T-helper 1 cell treated with Interleukin-12 subunit alpha and Interleukin-12 subunit beta and Interleukin-4 antibody, amounts not matched to agents 30 μg/mL and 1 μg/mL, for 36 hours (primary cell): ENCODE data around the gene APOLD1.
A peak's percentile ranks its signal among the peaks of the same experiment; 100 is the strongest.

Source experiments
- H3K27ac Mint-ChIP-seq: one replicate; pipeline ENCODE4 v1.8.0; 2021; ENCODE audit warnings: mild to moderate bottlenecking, mixed read lengths
- H3K27me3 Mint-ChIP-seq: one replicate; pipeline ENCODE4 v1.8.0; 2021; ENCODE audit warnings: low read depth, mixed read lengths
- H3K36me3 Mint-ChIP-seq: one replicate; pipeline ENCODE4 v1.8.0; 2021; ENCODE audit warnings: low read depth, mixed read lengths
- H3K4me1 Mint-ChIP-seq: one replicate; pipeline ENCODE4 v1.8.0; 2021; ENCODE audit warnings: low read depth, mixed read lengths
- H3K4me3 Mint-ChIP-seq: one replicate; pipeline ENCODE4 v1.8.0; 2021; ENCODE audit warnings: mild to moderate bottlenecking, moderate library complexity, mixed read lengths
- H3K9me3 Mint-ChIP-seq: one replicate; pipeline ENCODE4 v1.8.0; 2021; ENCODE audit warnings: mixed read lengths

Gene APOLD1

DNA sequence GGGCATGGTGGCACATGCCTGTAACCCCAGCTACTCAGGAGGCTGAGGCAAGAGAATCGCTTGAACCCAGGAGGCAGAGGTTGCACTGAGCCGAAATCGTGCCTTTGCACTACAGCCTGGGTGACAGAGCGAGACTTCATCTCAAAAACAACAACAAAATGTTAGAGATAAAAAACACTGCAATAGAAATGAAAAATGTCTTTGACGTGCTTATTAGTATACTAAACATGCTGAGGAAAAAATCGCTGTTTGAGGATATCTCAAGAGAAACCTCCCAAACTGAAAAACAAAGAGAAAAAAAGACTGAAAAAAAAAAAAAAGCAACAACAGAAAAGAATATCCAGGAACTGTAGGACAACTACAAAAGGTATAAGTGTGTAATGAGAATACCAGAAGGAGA is 15.2 kb upstream of the APOLD1 start:
- H3K4me3 Mint-ChIP-seq, result no peak overlapping the region
- H3K36me3 Mint-ChIP-seq, result peaks cover 23% of the 10 kb centered on the region
- H3K27ac Mint-ChIP-seq, result no peak overlapping the region
- peaks cover 6% of the 10 kb centered on the region for H3K27me3 Mint-ChIP-seq
- H3K9me3 Mint-ChIP-seq, result peaks cover 29% of the 10 kb centered on the region
- no peaks in the 10 kb centered on the region for H3K4me1 Mint-ChIP-seq

GRCh38 chr12:12774791-12775190 is 10.7 kb upstream of the APOLD1 start:
- H3K36me3 Mint-ChIP-seq, result peaks cover 12% of the 10 kb centered on the region
- peaks cover 16% of the 10 kb centered on the region for H3K9me3 Mint-ChIP-seq
- H3K4me3 Mint-ChIP-seq, result no peak overlapping the region
- H3K27ac Mint-ChIP-seq, result no peak overlapping the region
- H3K4me1 Mint-ChIP-seq, result no peaks in the 10 kb centered on the region
- peaks cover 6% of the 10 kb centered on the region for H3K27me3 Mint-ChIP-seq

- Mint-ChIP-seq H3K9me3 (peaks cover 6% of the 10 kb centered on the region), H3K4me3 (no peak overlapping the region), H3K4me1 (no peaks in the 10 kb centered on the region), H3K27me3 (peaks cover 6% of the 10 kb centered on the region), H3K36me3 (peaks cover 8% of the 10 kb centered on the region), H3K27ac (no peak overlapping the region)
These were observed 9.2 kb upstream of the APOLD1 start for GRCh38 chr12:12776261-12776660.

GRCh38 chr12:12777092-12777491 is 8.4 kb upstream of the APOLD1 start:
- H3K27ac Mint-ChIP-seq, result no peak overlapping the region

DNA sequence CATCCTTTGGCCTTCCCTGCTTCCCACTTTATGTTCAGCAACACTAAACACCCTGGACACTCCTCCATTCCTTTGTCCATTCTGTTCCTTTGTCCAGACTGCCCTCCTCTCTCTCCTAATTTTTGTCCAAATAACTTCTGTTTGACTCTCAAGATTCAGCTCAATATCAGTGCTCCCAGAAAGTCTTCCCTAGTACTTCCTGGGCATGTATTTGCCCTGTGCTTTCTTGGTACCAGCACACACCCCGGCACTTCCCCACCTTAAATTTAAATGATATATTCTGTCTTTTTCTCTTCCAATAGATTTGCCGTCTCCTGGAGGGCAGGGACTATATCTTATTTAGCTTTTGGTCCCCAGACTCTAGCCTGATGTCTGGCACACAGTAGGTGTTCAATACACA is 6.5 kb upstream of the APOLD1 start:
- no peaks in the 10 kb centered on the region for H3K4me1 Mint-ChIP-seq
- H3K36me3 Mint-ChIP-seq, result peaks cover 7% of the 10 kb centered on the region
- H3K4me3 Mint-ChIP-seq, result no peak overlapping the region
- no peaks in the 10 kb centered on the region for H3K27me3 Mint-ChIP-seq
- H3K9me3 Mint-ChIP-seq, result no peaks in the 10 kb centered on the region
- H3K27ac Mint-ChIP-seq, result no peak overlapping the region

More at GRCh38 chr12:12777092-12777491, 8.4 kb upstream of the APOLD1 start:
- Mint-ChIP-seq H3K4me3 (no peak overlapping the region), H3K27me3 (peaks cover 6% of the 10 kb centered on the region), H3K9me3 (peaks cover 6% of the 10 kb centered on the region), H3K36me3 (peaks cover 8% of the 10 kb centered on the region), H3K4me1 (no peaks in the 10 kb centered on the region)

DNA sequence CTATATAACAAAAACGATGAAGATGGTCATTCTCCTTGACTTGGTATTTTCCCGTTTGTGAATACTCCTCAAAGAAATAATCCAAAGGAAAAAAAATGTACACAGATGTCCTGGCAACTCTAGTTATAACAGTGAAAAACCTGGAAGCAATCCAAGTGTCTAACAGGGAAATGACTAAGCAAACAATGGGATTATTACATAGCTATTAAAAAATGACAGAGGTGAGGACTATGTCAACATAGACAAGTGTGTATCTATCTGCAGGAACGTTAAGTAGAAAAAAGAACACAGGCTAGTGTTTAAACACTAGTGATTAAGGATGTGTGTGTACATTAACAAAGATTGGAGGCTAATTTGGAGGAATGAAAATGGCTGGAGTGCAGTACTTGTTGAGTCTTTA is 5.9 kb upstream of the APOLD1 start:
- Mint-ChIP-seq H3K27ac (no peak overlapping the region), H3K9me3 (no peaks in the 10 kb centered on the region), H3K4me1 (peaks cover 1% of the 10 kb centered on the region), H3K27me3 (no peaks in the 10 kb centered on the region), H3K4me3 (no peak overlapping the region), H3K36me3 (peaks cover 6% of the 10 kb centered on the region)

DNA sequence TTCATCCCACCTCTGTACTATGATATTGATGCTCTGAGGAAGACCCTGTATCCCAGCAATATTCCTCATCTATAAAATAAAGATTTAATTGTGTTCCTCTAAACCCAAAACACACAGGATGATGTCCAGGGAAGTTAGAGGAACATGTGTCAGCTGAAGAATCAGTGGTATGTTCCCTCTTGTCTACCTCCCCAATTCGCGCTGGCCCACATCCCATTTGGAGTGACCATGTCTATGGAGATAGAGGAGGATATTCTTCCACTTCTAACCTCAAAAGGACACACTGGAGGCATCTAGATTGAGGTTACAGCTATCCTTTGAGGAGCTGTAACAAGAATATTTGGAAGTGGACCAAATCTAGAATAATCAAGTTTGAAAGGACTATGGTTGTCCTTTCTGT is 1.3 kb upstream of the APOLD1 start:
- no peaks in the 10 kb centered on the region for H3K9me3 Mint-ChIP-seq
- H3K4me1 Mint-ChIP-seq, result peaks cover 28% of the 10 kb centered on the region
- H3K4me3 Mint-ChIP-seq, result no peak overlapping the region
- peaks cover 7% of the 10 kb centered on the region for H3K36me3 Mint-ChIP-seq
- H3K27ac Mint-ChIP-seq, result no peak overlapping the region
- H3K27me3 Mint-ChIP-seq, result no peaks in the 10 kb centered on the region

GRCh38 chr12:12786351-12786705 is 869 bp downstream of the APOLD1 start:
- Mint-ChIP-seq H3K36me3 (peaks cover 7% of the 10 kb centered on the region), H3K27ac (peak overlapping the region; percentile 55), H3K4me3 (peak overlapping the region; percentile 83), H3K27me3 (no peaks in the 10 kb centered on the region), H3K9me3 (no peaks in the 10 kb centered on the region), H3K4me1 (peaks cover 30% of the 10 kb centered on the region)

DNA sequence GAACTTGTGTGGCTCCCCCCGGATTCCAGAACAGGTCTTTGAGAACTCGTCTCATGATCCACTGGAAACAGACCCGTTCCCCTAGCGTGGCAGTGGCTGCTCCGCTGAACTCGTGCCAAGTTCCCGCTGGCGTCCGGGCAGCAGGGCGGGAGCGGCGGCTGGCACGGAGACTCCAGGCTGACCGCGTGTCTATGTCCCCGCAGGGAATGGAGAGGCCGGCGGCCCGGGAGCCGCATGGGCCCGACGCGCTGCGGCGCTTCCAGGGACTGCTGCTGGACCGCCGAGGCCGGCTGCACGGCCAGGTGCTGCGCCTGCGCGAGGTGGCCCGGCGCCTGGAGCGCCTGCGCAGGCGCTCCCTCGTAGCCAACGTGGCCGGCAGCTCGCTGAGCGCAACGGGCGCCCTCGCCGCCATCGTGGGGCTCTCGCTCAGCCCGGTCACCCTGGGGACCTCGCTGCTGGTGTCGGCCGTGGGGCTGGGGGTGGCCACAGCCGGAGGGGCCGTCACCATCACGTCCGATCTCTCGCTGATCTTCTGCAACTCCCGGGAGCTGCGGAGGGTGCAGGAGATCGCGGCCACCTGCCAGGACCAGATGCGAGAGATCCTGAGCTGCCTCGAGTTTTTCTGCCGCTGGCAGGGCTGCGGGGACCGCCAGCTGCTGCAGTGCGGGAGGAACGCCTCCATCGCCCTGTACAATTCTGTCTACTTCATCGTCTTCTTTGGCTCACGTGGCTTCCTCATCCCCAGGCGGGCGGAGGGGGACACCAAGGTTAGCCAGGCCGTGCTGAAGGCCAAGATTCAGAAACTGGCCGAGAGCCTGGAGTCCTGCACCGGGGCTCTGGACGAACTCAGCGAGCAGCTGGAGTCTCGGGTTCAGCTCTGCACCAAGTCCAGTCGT is 1.5 kb downstream of the APOLD1 start:
- Mint-ChIP-seq H3K27ac (peak overlapping the region; percentile 85), H3K27me3 (no peaks in the 10 kb centered on the region), H3K9me3 (no peaks in the 10 kb centered on the region), H3K4me1 (peaks cover 30% of the 10 kb centered on the region), H3K4me3 (peak overlapping the region; percentile 83), H3K36me3 (peaks cover 7% of the 10 kb centered on the region)

- H3K4me1 Mint-ChIP-seq, result peaks cover 30% of the 10 kb centered on the region
- no peaks in the 10 kb centered on the region for H3K27me3 Mint-ChIP-seq
- peaks cover 3% of the 10 kb centered on the region for H3K36me3 Mint-ChIP-seq
- H3K4me3 Mint-ChIP-seq, result peak overlapping the region; percentile 83
- H3K27ac Mint-ChIP-seq, result peak overlapping the region; percentile 80
- no peaks in the 10 kb centered on the region for H3K9me3 Mint-ChIP-seq
These were observed 2.7 kb downstream of the APOLD1 start for GRCh38 chr12:12788131-12788530.

DNA sequence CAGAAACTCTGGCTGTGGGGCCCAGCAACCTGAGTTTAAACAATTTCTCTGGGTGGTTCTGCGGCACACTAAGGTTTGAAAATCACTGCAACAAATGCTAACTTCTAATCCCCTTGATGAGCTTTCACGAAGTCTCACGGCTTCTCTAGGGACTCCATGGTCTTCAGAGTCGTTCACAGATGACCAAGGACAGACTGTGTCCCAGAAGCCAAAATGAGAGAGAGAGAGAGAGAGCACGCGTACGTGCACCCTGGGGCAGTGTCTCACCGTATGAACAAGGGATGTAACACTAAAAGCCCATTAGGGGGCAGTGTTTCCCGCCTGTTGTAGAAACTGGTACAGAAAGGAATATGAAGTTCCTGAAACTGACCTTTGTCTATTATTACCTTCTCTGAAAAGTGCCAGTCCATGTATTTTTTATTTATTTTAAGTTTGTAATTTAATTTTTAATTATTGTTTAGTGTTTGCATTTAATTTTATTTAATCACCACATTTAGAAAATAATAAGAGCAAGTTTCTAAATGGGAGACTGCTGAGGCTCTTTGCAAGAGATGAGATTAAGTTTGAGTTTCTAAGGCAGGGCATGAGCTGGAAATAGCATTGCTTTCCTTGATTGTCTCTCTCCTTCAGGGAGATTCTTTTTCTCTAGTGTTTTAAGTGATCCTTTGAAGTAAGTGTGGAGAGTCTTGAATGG is 3.4 kb downstream of the APOLD1 start:
- H3K4me1 Mint-ChIP-seq, result peaks cover 30% of the 10 kb centered on the region
- peak overlapping the region; percentile 84 for H3K27ac Mint-ChIP-seq
- H3K36me3 Mint-ChIP-seq, result peaks cover 3% of the 10 kb centered on the region
- peak overlapping the region; percentile 83 for H3K4me3 Mint-ChIP-seq
- no peaks in the 10 kb centered on the region for H3K9me3 Mint-ChIP-seq
- no peaks in the 10 kb centered on the region for H3K27me3 Mint-ChIP-seq

DNA sequence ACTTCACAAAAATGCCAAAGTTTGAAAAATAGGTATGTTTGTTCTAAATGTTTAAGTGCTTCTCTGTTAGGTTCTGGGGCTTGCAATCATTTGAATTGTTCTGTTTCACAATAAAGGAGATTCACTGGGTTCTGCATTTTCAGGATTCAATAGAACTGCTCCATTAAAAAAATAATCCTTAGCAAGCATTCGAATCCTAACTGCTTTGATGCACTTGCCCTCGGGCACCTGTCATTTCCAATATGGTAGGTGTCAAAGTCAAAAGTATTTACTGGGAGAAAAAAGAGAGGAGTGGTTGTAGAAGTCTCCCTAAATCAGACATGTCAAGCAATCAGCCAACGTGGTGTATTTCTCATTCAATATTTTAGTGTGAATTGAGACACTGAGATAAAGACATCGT is 5.5 kb downstream of the APOLD1 start:
- no peaks in the 10 kb centered on the region for H3K27me3 Mint-ChIP-seq
- H3K36me3 Mint-ChIP-seq, result peaks cover 3% of the 10 kb centered on the region
- H3K4me3 Mint-ChIP-seq, result no peak overlapping the region
- H3K27ac Mint-ChIP-seq, result no peak overlapping the region
- H3K9me3 Mint-ChIP-seq, result no peaks in the 10 kb centered on the region
- H3K4me1 Mint-ChIP-seq, result peaks cover 19% of the 10 kb centered on the region

DNA sequence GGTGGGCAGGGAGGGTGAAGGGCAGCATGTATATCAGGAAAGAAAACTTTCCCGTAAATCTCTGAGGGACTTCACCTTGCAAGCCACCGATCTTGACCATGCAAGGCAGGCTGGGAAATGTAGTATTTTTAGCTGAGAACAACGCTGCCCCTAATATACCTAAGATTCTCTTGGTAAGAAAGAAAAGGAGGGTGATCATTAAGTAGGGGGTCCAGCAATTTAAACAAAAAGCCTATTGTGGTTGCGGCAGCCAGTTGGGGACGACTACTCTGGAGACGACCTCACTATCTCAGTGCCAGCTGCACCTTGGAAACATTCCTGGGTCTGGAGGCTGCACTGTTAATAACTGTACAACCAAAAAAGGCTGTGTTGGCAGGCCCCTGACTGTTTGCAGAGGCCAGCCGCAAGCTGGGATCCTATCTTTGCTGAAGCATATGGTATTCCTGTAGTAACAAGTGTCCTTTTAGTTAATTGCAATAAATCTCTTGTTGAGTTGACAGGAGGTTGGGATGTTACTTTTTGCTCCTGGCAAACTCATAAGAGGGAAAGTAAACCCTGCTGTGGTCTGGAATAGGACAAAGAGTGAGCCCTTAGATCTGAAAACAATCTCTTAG is 6.4 kb downstream of the APOLD1 start:
- H3K9me3 Mint-ChIP-seq, result no peaks in the 10 kb centered on the region
- H3K27me3 Mint-ChIP-seq, result no peaks in the 10 kb centered on the region
- H3K4me1 Mint-ChIP-seq, result peaks cover 16% of the 10 kb centered on the region
- no peak overlapping the region for H3K27ac Mint-ChIP-seq
- H3K4me3 Mint-ChIP-seq, result no peak overlapping the region
- peaks cover 3% of the 10 kb centered on the region for H3K36me3 Mint-ChIP-seq

- Mint-ChIP-seq H3K4me1 (peaks cover 16% of the 10 kb centered on the region), H3K36me3 (peaks cover 4% of the 10 kb centered on the region), H3K4me3 (no peak overlapping the region), H3K27ac (no peak overlapping the region), H3K9me3 (no peaks in the 10 kb centered on the region), H3K27me3 (no peaks in the 10 kb centered on the region)
These were observed 7.0 kb downstream of the APOLD1 start for GRCh38 chr12:12792421-12792820.

DNA sequence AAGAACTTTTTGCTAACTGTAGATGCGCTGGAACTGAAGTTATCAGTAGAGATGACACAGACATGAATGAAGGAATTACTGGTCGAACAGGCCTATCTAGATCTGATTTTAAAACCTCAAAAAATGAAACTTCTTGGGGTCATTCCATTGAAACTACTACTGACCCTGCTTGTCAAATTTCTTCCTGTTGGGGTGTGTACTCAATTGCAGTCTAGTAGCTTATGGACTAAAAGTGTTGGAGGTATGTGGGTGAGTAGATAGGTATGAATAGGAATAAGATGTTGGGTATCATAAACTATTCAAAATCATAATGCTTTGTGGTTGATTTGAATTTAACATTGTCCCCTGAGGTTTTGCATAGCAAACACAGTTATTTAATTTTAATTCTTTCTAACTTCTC is 9.2 kb downstream of the APOLD1 start:
- no peak overlapping the region for H3K27ac Mint-ChIP-seq
- no peak overlapping the region for H3K4me3 Mint-ChIP-seq
- H3K36me3 Mint-ChIP-seq, result peaks cover 7% of the 10 kb centered on the region
- H3K4me1 Mint-ChIP-seq, result peaks cover 2% of the 10 kb centered on the region
- no peaks in the 10 kb centered on the region for H3K9me3 Mint-ChIP-seq
- no peaks in the 10 kb centered on the region for H3K27me3 Mint-ChIP-seq
